GM12892 (cell line): ENCODE measurements around the gene ACVR2B.

Experiments used
- DNase-seq: peaks from one replicate; pipeline ENCODE4 v3.0.0; 2011; ENCODE audit not compliant: insufficient read length
- FAIRE-seq: peaks from 2 replicates; lab custom pipeline; 2011; peaks lifted over from hg19 to GRCh38; lab: Jason Lieb, UNC
- POLR2A ChIP-seq: IDR thresholded peaks from 2 replicates; pipeline ENCODE4 v1.6.1; 2011; ENCODE audit warnings: low read depth, low read length, control low read depth
- POLR2AphosphoS5 ChIP-seq: IDR thresholded peaks from 2 replicates; pipeline ENCODE4 v1.6.1; 2011; ENCODE audit warnings: low read depth, low read length, control low read depth
- TAF1 ChIP-seq: IDR thresholded peaks from 2 replicates; pipeline ENCODE4 v1.6.1; 2011; ENCODE audit warnings: low read depth, mild to moderate bottlenecking, control low read depth, low read length, borderline replicate concordance

ACVR2B gene

GRCh38 chr3:38460377-38461270 lies 6.9 kb downstream of the ACVR2B start:
- FAIRE-seq (no peak), DNase-seq (no peak)
- TF ChIP-seq POLR2A = no peak

- TF ChIP-seq TAF1 (no peak), POLR2AphosphoS5 (no peak), POLR2A (no peak)
- no peak for FAIRE-seq
- DNase-seq = no peak
Measured at GRCh38 chr3:38465588-38466154, 12.0 kb downstream of the ACVR2B start.

GRCh38 chr3:38468765-38469164 lies 15.1 kb downstream of the ACVR2B start:
- FAIRE-seq = no peak
- TF ChIP-seq POLR2AphosphoS5 (no peak), TAF1 (no peak), POLR2A (no peak)
- DNase-seq = no peak

GRCh38 chr3:38469852-38470251 lies 16.2 kb downstream of the ACVR2B start:
- TF ChIP-seq TAF1 = no peak
- no peak for TF ChIP-seq POLR2A
- TF ChIP-seq POLR2AphosphoS5 = no peak
- no peak for FAIRE-seq
- no peak for DNase-seq

GRCh38 chr3:38471260-38471857 lies 17.7 kb downstream of the ACVR2B start:
- FAIRE-seq (no peak), DNase-seq (no peak)
- no peak for TF ChIP-seq POLR2A
- TF ChIP-seq POLR2AphosphoS5 = no peak
- no peak for TF ChIP-seq TAF1

GRCh38 chr3:38472342-38472741 lies 18.7 kb downstream of the ACVR2B start:
- no peak for TF ChIP-seq POLR2AphosphoS5
- TF ChIP-seq TAF1 = no peak
- no peak for TF ChIP-seq POLR2A

GRCh38 chr3:38473229-38473628 lies 19.5 kb downstream of the ACVR2B start:
- DNase-seq (no peak), FAIRE-seq (no peak)
- TF ChIP-seq TAF1 (no peak), POLR2A (no peak), POLR2AphosphoS5 (no peak)

More at GRCh38 chr3:38472342-38472741, 18.7 kb downstream of the ACVR2B start:
- no peak for FAIRE-seq
- no peak for DNase-seq

GRCh38 chr3:38474928-38475605 lies 21.4 kb downstream of the ACVR2B start:
- TF ChIP-seq POLR2A (no peak), POLR2AphosphoS5 (no peak), TAF1 (no peak)
- DNase-seq (no peak), FAIRE-seq (no peak)

GRCh38 chr3:38475716-38476115 lies 22.0 kb downstream of the ACVR2B start:
- FAIRE-seq (no peak), DNase-seq (no peak)
- no peak for TF ChIP-seq POLR2A
- TF ChIP-seq POLR2AphosphoS5 = no peak
- no peak for TF ChIP-seq TAF1

GRCh38 chr3:38476157-38476756 lies 22.6 kb downstream of the ACVR2B start:
- FAIRE-seq (no peak), DNase-seq (no peak)
- no peak for TF ChIP-seq POLR2A
- no peak for TF ChIP-seq POLR2AphosphoS5
- no peak for TF ChIP-seq TAF1
